Stimulated activated CD4-positive, alpha-beta T cell treated with anti-CD3 and anti-CD28 coated beads, TNF-alpha, amount 100 ng/mL, for 4 hours (primary cell): ENCODE results near the gene CCDC188.

Source experiments
- DNase-seq, 3 experiments: peaks; one replicate each; pipeline ENCODE4 v3.0.0-alpha.2; 2020; ENCODE audit warnings: low read depth in 3 of 3

The CCDC188 gene

DNA sequence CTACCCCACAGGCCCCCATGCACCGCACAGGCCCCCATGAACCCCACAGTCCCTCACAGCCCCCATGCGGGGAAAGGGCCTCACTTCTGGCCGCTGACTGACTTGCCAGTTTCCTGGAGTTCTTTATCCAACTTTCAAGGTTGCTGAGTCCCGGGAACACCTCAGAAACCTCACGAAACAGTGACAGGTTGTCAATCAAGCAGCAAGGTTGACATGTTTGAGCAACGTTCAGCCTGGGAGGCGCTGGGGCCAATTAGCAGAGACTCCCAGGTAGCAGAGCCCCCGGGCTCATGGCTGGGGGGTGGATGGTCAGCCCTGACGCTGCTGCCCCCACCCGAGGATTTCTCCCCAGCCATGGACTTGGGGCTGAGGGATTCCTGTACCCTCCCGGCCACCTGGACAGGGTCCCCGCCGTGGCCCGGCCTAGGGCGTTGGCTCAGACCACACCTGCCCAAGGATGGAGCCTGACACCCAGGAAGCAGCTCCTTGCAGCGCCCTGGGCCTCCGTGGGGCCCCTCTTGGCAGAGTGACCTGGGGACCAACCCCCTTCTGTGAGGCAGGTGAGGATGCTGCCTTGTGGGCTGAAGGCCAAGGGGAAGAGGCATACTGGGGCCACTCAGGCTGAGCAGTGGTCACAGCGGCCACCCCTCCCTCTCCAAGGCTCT, 33.8 kb upstream of the CCDC188 start:
- no peak for DNase-seq

DNA sequence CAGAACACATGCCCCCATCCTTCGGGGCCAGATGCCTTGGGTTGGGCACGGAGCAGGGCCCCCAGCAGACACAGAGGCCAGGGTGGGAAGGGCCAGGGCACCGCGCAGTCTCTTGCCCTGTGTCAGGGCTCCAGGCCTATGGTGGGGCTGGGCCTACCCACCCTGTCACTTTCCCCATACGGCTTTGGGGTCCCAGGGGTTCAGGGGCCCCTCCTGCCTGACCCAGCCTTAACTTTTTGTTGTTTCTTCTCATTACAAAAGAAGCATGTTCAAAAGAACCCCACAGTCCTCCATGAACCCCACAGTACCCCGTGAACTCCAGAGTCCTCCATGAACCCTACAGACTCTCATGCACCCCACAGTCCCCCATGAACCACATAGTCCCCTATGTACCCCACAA, 33.0 kb upstream of the CCDC188 start:
- DNase-seq = no peak

- DNase-seq = no peak
These were observed 32.2 kb upstream of the CCDC188 start for GRCh38 chr22:20183101-20183500.

- no peak for DNase-seq
These were observed 31.5 kb upstream of the CCDC188 start for GRCh38 chr22:20182365-20182764.

GRCh38 chr22:20181884-20182236, 31.0 kb upstream of the CCDC188 start:
- no peak for DNase-seq

DNA sequence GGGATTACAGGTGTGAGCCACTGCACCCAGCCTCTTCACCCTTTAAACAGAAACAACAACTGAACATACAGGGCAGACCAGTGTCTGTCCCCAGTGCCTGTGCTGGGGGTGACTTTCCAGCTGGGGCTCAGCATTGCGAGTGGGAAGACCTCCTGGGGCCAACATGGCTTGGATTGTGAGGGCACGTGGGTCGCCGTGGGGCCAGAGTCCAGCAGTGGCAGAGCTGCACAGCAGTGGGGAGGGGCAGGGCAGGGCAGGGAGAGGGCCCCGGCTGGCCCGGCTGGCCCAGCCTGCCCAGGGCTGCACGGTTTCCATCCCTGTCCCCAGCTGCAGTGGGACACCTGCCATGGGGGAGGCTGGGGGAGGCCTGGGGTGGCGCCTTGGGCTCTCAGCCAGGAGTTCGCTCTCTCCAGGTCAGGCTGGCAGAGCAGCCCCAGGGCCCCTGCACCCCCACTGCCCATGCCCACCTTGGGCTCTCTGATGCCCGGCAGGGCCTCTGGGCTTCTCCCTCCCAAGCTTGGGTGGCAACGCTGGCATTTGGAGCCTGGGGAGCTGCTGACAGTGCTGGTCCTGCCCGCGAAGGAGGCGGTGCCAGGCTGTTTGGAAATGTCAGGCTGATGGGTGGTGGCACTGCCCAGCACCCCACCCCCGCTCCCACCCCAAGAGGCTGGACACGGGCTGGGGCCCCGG, 30.5 kb upstream of the CCDC188 start:
- no peak for DNase-seq

DNA sequence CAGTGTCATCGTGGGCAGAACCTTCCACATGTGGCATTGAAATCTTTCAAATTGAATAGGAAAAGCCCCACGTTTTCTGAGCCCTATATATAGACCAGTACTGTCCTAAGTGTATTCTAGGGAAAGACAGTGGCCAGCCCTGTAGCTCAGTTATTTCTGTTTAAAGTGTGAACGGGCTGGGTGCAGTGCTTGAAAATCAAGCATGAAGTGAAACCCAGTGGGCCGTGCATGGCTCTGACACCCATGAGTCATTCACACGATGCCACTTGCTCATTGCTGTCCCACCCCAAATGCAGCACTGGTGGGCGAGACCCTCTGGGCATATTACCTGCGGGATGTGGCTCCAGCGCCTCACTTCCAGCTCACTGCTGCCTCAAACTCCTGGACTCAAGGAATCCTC, 29.8 kb upstream of the CCDC188 start:
- DNase-seq = no peak

GRCh38 chr22:20180245-20180630, 29.4 kb upstream of the CCDC188 start:
- no peak for DNase-seq

GRCh38 chr22:20179455-20180244, 28.8 kb upstream of the CCDC188 start:
- DNase-seq = no peak

DNA sequence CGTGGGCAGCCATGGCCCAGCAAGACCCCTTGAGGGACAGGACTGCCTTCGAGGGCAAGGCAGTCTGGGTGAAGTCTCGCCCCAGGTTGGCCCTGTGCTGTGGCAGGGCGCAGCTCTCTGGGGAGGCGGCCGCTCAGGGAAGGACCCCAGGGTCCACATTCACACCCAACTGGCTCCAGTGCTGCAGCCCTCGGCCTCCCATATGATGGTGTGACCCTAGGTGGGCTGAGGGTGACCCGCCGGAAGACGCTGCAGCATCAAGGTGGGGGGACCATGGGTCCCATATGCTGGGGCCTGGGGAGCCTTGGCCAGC, 28.0 kb upstream of the CCDC188 start:
- DNase-seq = no peak

GRCh38 chr22:20178075-20178914, 27.4 kb upstream of the CCDC188 start:
- no peak for DNase-seq

DNA sequence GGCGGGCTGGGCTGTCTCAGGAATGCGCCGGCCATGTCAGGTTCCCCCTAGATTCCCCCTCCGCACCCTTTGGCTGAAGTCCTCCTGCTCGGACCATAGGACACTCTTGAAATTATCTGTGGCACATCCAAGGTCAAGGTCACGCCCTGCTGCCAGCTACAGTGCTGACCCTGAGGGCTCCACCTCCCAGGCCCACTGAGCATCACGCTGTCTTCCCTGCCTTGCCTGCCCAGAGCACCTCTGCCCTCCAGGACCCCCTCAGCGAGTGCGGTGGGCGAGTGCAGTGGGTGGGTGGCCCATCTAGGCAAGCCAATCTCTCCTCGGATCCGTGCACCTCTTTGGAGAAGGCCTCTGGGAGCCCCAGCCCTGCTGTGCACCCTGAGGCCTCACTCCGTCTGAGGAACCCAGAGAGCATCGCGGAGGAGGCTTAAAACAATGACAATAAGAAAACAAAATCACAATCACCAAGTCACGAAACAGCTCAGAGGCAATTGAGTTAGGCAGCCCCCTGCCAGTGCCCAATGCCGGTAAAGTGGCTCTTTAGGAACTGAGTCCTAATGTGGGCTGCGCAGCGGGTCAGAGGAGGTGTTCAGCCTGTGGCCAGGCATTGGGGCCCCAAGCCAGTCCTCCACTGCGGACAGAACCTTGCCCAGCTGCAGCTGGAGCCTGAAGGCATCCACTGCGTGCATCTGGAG, 26.5 kb upstream of the CCDC188 start:
- DNase-seq = no peak

DNA sequence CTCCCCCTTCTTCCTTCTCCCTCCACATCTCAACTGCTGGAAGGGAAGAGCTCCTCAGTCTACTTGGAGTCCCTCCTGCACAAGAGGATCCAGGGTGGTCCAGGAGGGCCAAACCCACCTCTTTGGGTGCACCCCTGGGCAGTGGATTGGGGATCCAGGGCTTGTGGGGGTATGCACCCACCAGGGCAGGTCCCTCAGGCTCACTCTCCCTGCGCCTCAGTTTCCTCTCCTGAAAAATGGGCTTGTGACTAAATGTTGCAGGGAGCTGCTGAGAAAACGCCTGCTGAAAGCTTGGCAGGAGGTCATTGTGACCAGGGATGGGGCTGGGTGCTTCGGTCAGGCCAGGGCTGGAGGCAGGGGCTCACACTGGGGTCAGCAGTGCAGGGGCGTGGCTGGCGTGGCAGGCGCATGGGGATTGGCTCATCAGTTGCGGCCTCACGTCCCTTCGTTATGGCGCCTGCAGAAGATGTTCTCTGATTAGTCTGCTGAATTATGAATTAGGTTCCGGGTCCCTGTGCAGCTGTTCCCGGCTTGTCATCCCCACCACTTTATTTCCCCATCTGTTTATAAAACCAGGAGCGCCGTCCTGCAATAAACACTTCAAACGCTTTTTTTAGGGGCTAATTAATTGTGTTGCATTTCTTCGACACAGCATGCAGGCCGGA, 25.7 kb upstream of the CCDC188 start:
- no peak for DNase-seq

- no peak for DNase-seq
These were observed 24.7 kb upstream of the CCDC188 start for GRCh38 chr22:20175597-20175900.

- no peak for DNase-seq
These were observed 24.1 kb upstream of the CCDC188 start for GRCh38 chr22:20174785-20175596.

- no peak for DNase-seq
These were observed 22.9 kb upstream of the CCDC188 start for GRCh38 chr22:20173772-20174171.

- DNase-seq = no peak
These were observed 22.4 kb upstream of the CCDC188 start for GRCh38 chr22:20173246-20173645.

DNA sequence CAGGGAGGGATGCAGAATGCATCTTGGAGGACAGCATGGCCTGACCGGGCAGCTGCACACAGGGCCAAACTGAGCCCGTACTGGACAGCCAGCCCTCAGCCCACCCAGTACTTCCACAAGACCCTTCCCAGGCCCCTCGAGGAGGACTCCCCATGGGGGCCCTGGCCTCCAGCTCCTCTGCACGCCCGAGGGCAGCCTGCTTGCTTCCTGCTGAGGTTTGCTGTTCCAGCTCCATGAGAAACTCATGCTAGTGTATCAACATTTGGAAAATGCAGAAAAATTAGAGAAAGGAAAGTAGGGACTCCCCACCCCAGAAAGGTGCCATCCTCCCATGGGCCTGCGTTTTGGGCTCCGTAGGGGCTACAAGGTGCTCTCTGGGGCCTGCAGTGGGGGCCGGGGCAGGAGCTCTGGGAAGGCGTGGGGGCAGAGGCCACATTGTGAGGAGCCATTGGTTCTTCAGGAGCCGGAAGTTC, 21.3 kb upstream of the CCDC188 start:
- DNase-seq = no peak

DNA sequence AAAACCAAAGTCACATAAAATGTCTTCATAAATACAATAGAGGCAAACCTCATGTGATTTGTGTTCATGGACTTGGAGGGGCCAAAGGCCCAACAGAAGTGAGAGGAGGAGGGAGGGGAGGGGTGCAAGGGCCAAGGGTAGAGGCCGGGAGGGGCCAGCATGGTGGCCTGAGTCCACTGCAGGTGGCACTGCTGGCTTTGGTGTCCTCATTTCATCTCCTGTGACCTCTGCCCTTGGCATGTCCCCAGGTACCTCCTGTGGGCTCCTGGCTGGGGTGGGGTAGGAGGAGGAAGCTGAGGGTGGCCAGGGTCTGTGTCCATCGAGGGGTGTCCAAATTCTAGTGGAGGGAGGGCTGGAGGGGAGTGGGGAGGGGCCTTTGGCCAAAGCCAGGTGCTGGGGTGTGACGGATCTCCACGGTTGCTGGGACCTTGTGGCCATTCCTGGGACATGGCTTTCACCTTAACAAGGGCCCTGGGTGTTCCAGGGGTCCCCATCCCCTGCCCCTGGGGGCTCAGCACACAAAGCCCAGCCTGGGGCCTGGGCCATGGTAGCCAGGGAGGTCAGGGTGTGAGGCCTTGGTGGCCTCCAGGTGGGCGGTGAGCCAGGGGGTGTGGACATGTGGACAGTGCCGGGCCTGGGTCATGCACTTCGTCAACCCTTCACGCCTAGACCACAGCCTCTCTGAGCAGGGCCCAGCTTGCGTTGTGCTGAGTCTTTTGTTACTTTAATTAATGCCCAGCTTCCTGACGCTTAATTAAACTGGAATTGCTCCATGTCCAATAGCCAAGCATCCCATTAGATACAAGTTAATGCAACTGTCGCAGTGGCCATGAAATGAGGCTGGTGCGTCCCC, 20.7 kb upstream of the CCDC188 start:
- DNase-seq = no peak
